HEK293 (cell line): ENCODE results near the gene CYP4F11.

ENCODE experiments used
- CTCF ChIA-PET: fragments of 350-600 bp; formaldehyde crosslinking; extraction: SDS; loops from one replicate; lab custom pipeline; 2021; ENCODE audit warnings: antibody characterized with exemption; lab: Yijun Ruan, JAX
- POLR2A ChIA-PET: fragments of 300-600 bp; formaldehyde crosslinking; extraction: SDS; loops from one replicate; lab custom pipeline; 2020; ENCODE audit warnings: antibody characterized with exemption, inconsistent platforms; lab: Yijun Ruan, JAX
- H3K27ac ChIP-seq: fragments of 200-500 bp; sonication (Bioruptor generic); 2 replicates; pipeline ENCODE4 v1.5.1; 2014; ENCODE audit warnings: low read depth, low read length, control low read depth, inconsistent platforms; ENCODE audit errors: extremely low read depth
- H3K36me3 ChIP-seq, 2 experiments: fragments of 200-500 bp in 1 of 2; sonication (Bioruptor generic) in 1 of 2; 1 replicate in 1 of 2; 2 replicates in 1 of 2; pipeline ENCODE4 v1.5.1; 2014 to 2017; ENCODE audit warnings: inconsistent platforms in 2 of 2, low read length in 2 of 2; ENCODE audit not compliant: control insufficient read depth in 2 of 2, insufficient read depth in 1 of 2
- H3K4me1 ChIP-seq: fragments of 200-500 bp; sonication (Bioruptor generic); 2 replicates; pipeline ENCODE4 v1.5.1; 2014; ENCODE audit warnings: mild to moderate bottlenecking, low read length, inconsistent platforms; ENCODE audit not compliant: control insufficient read depth, insufficient read depth
- H3K4me3 ChIP-seq: 2 replicates; pipeline ENCODE4 v1.5.1; 2011; ENCODE audit warnings: low read depth, mild to moderate bottlenecking, control low read depth, low read length, moderate library complexity
- H3K9me3 ChIP-seq: fragments of 200-500 bp; sonication (Bioruptor generic); 2 replicates; pipeline ENCODE4 v1.5.1; 2014; ENCODE audit warnings: low read depth, low read length, inconsistent platforms; ENCODE audit not compliant: control insufficient read depth, insufficient read depth
- GFI1B ChIP-seq: fragments of 450-650 bp; formaldehyde crosslinking; IDR thresholded peaks from 2 replicates; pipeline ENCODE4 v1.5.1; 2016; ENCODE audit warnings: missing biosample characterization, missing genetic modification characterization
- KLF1 ChIP-seq: fragments of 450-650 bp; formaldehyde crosslinking; IDR thresholded peaks from 2 replicates; pipeline ENCODE4 v1.5.1; 2016; ENCODE audit warnings: missing biosample characterization, missing genetic modification characterization
- SETDB1 ChIP-seq: IDR thresholded peaks from one replicate; pipeline ENCODE4 v1.6.1; 2017; ENCODE audit warnings: mild to moderate bottlenecking, low read length, moderate library complexity, mixed read lengths; ENCODE audit not compliant: insufficient read length
- TCF7L2 ChIP-seq: IDR thresholded peaks from 2 replicates; pipeline ENCODE4 v1.6.1; 2011; ENCODE audit warnings: low read depth, mild to moderate bottlenecking, inconsistent platforms, low read length, moderate library complexity, borderline replicate concordance
- YY2 ChIP-seq: fragments of 450-650 bp; formaldehyde crosslinking; IDR thresholded peaks from 2 replicates; pipeline ENCODE4 v1.5.1; 2016; ENCODE audit warnings: missing biosample characterization, missing genetic modification characterization
- ZBTB1 ChIP-seq: fragments of 450-650 bp; formaldehyde crosslinking; IDR thresholded peaks from 2 replicates; pipeline ENCODE4 v1.5.1; 2016; ENCODE audit warnings: missing biosample characterization, missing genetic modification characterization
- ZBTB17 ChIP-seq: fragments of 450-650 bp; formaldehyde crosslinking; IDR thresholded peaks from 2 replicates; pipeline ENCODE4 v1.5.1; 2016; ENCODE audit warnings: missing biosample characterization, missing genetic modification characterization
- ZFP69B ChIP-seq: fragments of 450-650 bp; formaldehyde crosslinking; IDR thresholded peaks from 2 replicates; pipeline ENCODE4 v1.5.1; 2016; ENCODE audit warnings: missing biosample characterization, missing genetic modification characterization
- ZNF140 ChIP-seq: fragments of 450-650 bp; formaldehyde crosslinking; IDR thresholded peaks from 2 replicates; pipeline ENCODE4 v1.5.1; 2016; ENCODE audit warnings: missing biosample characterization, missing genetic modification characterization
- ZNF175 ChIP-seq: fragments of 450-650 bp; formaldehyde crosslinking; IDR thresholded peaks from 2 replicates; pipeline ENCODE4 v1.5.1; 2016; ENCODE audit warnings: missing biosample characterization, missing genetic modification characterization
- ZNF19 ChIP-seq: fragments of 450-650 bp; formaldehyde crosslinking; IDR thresholded peaks from 2 replicates; pipeline ENCODE4; 2016; ENCODE audit warnings: missing biosample characterization, missing genetic modification characterization, low read depth
- ZNF2 ChIP-seq: fragments of 450-650 bp; formaldehyde crosslinking; IDR thresholded peaks from 2 replicates; pipeline ENCODE4 v1.5.1; 2016; ENCODE audit warnings: missing biosample characterization, missing genetic modification characterization
- ZNF202 ChIP-seq: fragments of 450-650 bp; formaldehyde crosslinking; IDR thresholded peaks from 2 replicates; pipeline ENCODE4 v1.5.1; 2016; ENCODE audit warnings: missing biosample characterization, missing genetic modification characterization, borderline replicate concordance
- ZNF394 ChIP-seq: fragments of 450-650 bp; formaldehyde crosslinking; IDR thresholded peaks from 2 replicates; pipeline ENCODE4 v1.5.1; 2016; ENCODE audit warnings: missing biosample characterization, missing genetic modification characterization, mild to moderate bottlenecking, moderate library complexity, borderline replicate concordance
- ZNF529 ChIP-seq: fragments of 450-650 bp; formaldehyde crosslinking; IDR thresholded peaks from 2 replicates; pipeline ENCODE4 v1.5.1; 2017; ENCODE audit warnings: missing genetic modification characterization, missing biosample characterization; ENCODE audit not compliant: insufficient replicate concordance
- ZNF548 ChIP-seq: fragments of 450-650 bp; formaldehyde crosslinking; IDR thresholded peaks from 2 replicates; pipeline ENCODE4 v1.5.1; 2016; ENCODE audit warnings: missing biosample characterization, missing genetic modification characterization
- ZNF600 ChIP-seq: fragments of 450-650 bp; formaldehyde crosslinking; IDR thresholded peaks from 2 replicates; pipeline ENCODE4 v1.5.1; 2016; ENCODE audit warnings: missing biosample characterization, missing genetic modification characterization
- ZNF610 ChIP-seq: fragments of 450-650 bp; formaldehyde crosslinking; IDR thresholded peaks from 2 replicates; pipeline ENCODE4 v1.5.1; 2016; ENCODE audit warnings: missing biosample characterization, missing genetic modification characterization, borderline replicate concordance
- ZNF626 ChIP-seq: fragments of 450-650 bp; sonication (Bioruptor Pico); formaldehyde crosslinking; IDR thresholded peaks from 2 replicates; pipeline ENCODE4 v1.5.1; 2018; ENCODE audit warnings: missing biosample characterization, missing genetic modification characterization, inconsistent platforms
- ZNF654 ChIP-seq: fragments of 450-650 bp; formaldehyde crosslinking; IDR thresholded peaks from 2 replicates; pipeline ENCODE4 v1.5.1; 2016; ENCODE audit warnings: low read depth, missing biosample characterization, missing genetic modification characterization
- ZNF660 ChIP-seq: fragments of 450-650 bp; IDR thresholded peaks from 2 replicates; pipeline ENCODE4 v1.5.1; 2018; ENCODE audit warnings: missing biosample characterization, mild to moderate bottlenecking, missing genetic modification characterization
- ZNF785 ChIP-seq: fragments of 450-650 bp; formaldehyde crosslinking; IDR thresholded peaks from 2 replicates; pipeline ENCODE4 v1.5.1; 2016; ENCODE audit warnings: missing biosample characterization, missing genetic modification characterization
- ZXDB ChIP-seq: fragments of 450-650 bp; formaldehyde crosslinking; IDR thresholded peaks from 2 replicates; pipeline ENCODE4 v1.5.1; 2016; ENCODE audit warnings: missing biosample characterization, missing genetic modification characterization
- TF ChIP-seq, protein P1 (sequence below): fragments of 450-650 bp; IDR thresholded peaks from 2 replicates; pipeline ENCODE4 v1.5.1; 2018; ENCODE audit warnings: missing biosample characterization, missing genetic modification characterization
- TF ChIP-seq, protein P2 (sequence below): fragments of 450-650 bp; formaldehyde crosslinking; IDR thresholded peaks from 2 replicates; pipeline ENCODE4 v1.5.1; 2016; ENCODE audit warnings: missing biosample characterization, missing genetic modification characterization
- TF ChIP-seq, protein P3 (sequence below): fragments of 450-650 bp; formaldehyde crosslinking; IDR thresholded peaks from 2 replicates; pipeline ENCODE4 v1.5.1; 2016; ENCODE audit warnings: missing biosample characterization, missing genetic modification characterization

CYP4F11 gene

DNA sequence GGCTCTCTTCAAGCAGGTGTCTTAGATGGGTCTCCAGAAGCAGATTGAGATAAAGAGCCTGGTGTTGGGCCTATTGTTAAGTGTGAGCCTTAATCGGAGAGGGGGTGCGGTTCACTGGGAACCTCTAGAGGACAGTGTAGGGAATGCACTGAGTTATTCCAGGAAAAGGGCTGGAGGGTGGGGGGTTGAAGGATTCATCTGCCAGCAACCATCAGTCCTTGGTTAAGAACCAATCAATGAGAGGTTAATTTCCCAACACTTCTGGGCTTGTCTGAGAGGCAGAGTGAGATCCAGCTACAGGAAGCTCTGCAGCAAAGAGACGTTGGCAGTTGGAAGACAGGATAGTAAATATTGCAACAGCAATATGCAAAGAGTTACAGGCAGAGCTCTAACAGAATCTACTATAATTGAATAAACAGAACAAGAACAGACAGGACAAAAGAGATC is 65.2 kb downstream of the CYP4F11 start:
- H3K9me3 ChIP-seq: no peaks in the 10 kb centered on the region
- TF ChIP-seq, protein P1, sequence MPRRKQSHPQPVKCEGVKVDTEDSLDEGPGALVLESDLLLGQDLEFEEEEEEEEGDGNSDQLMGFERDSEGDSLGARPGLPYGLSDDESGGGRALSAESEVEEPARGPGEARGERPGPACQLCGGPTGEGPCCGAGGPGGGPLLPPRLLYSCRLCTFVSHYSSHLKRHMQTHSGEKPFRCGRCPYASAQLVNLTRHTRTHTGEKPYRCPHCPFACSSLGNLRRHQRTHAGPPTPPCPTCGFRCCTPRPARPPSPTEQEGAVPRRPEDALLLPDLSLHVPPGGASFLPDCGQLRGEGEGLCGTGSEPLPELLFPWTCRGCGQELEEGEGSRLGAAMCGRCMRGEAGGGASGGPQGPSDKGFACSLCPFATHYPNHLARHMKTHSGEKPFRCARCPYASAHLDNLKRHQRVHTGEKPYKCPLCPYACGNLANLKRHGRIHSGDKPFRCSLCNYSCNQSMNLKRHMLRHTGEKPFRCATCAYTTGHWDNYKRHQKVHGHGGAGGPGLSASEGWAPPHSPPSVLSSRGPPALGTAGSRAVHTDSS: no peak
- peak; percentile 75 for TF ChIP-seq ZBTB17 (tag by site-specific recombination)
- TF ChIP-seq ZNF654 (tag by site-specific recombination): peak; percentile 53
- TF ChIP-seq ZNF660: no peak
- no peak for TF ChIP-seq ZNF529 (tag by site-specific recombination)
- ChIA-PET POLR2A (no interaction called here), CTCF (interaction anchor here (0.7 to 1.3 kb wide), 4 partner anchors 141 to 239 kb away, joined by 3 to 4 read pairs (median 4); no protein-coding TSS in a partner anchor)
- no peaks in the 10 kb centered on the region for H3K4me1 ChIP-seq
- no peaks in the 10 kb centered on the region for H3K36me3 ChIP-seq
- no peak overlapping the region for H3K4me3 ChIP-seq
- no peak overlapping the region for H3K27ac ChIP-seq

DNA sequence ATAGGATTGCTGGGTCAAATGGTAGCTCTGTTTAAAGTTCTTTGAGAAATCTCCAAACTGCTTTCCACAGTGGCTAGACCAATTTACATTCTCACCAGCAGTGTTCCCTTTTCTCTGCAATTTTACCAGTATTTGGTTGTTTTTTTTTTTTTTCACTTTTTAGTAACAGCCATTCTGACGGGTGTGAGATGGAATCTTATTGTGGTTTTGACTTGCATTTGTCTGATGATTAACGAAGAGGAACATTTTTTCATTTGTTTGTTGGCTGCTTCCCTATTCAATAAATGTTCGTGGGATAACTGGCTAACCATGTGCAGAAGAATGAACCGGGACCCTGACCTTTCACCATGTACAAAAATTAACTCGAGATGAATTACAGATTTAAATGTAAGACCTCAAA is 67.7 kb downstream of the CYP4F11 start:
- H3K9me3 ChIP-seq: no peaks in the 10 kb centered on the region
- ChIA-PET POLR2A (no interaction called here), CTCF (interaction anchor here (0.6 kb wide), 1 partner anchor 237 kb away, joined by 3 read pairs; no protein-coding TSS in a partner anchor)
- TF ChIP-seq ZNF600 (tag by site-specific recombination): no peak
- no peak for TF ChIP-seq ZNF660
- no peak for TF ChIP-seq ZFP69B (tag by site-specific recombination)
- TF ChIP-seq ZNF19 (tag by site-specific recombination): no peak
- no peak for TF ChIP-seq TCF7L2
- TF ChIP-seq KLF1 (tag by site-specific recombination): no peak
- TF ChIP-seq ZNF175 (tag by site-specific recombination): no peak
- no peak for TF ChIP-seq ZBTB1 (tag by site-specific recombination)
- TF ChIP-seq SETDB1: no peak
- TF ChIP-seq ZNF394 (tag by site-specific recombination): no peak
- TF ChIP-seq ZXDB (tag by site-specific recombination): no peak
- H3K27ac ChIP-seq: no peak overlapping the region
- no peaks in the 10 kb centered on the region for H3K4me1 ChIP-seq
- H3K4me3 ChIP-seq: no peak overlapping the region
- H3K36me3 ChIP-seq: no peaks in the 10 kb centered on the region

DNA sequence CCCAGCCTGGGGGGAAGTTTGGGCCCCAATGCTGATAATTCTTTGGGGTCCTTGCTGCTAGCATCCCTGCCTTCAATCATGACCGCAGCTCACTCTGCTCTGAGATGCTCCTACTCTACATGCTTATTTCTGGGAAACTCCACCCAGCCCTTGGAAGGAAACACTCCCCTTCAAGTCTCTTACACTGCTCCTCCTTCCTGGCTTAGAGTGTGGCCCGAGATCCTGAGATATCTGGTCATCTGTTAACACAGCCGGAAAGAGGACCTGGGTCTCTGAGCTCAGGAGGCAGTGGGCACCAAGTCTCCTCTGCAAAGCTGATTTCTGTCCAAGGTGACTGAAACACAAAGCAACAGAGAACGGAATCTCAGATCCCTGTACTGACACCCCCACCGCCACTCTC is 69.5 kb downstream of the CYP4F11 start:
- Histone ChIP-seq H3K27ac (no peak overlapping the region), H3K4me1 (no peaks in the 10 kb centered on the region), H3K9me3 (no peaks in the 10 kb centered on the region), H3K4me3 (no peak overlapping the region), H3K36me3 (no peaks in the 10 kb centered on the region)
- ChIA-PET CTCF (interaction anchor here (0.5 to 0.8 kb wide), 3 partner anchors 517 to 716 kb away, joined by 3 to 4 read pairs (median 4); no protein-coding TSS in a partner anchor), POLR2A (no interaction called here)
- TF ChIP-seq ZNF626 (tag by site-specific recombination): no peak
- TF ChIP-seq ZNF785 (tag by site-specific recombination): no peak
- TF ChIP-seq ZNF2 (tag by site-specific recombination): no peak
- TF ChIP-seq, protein P2, sequence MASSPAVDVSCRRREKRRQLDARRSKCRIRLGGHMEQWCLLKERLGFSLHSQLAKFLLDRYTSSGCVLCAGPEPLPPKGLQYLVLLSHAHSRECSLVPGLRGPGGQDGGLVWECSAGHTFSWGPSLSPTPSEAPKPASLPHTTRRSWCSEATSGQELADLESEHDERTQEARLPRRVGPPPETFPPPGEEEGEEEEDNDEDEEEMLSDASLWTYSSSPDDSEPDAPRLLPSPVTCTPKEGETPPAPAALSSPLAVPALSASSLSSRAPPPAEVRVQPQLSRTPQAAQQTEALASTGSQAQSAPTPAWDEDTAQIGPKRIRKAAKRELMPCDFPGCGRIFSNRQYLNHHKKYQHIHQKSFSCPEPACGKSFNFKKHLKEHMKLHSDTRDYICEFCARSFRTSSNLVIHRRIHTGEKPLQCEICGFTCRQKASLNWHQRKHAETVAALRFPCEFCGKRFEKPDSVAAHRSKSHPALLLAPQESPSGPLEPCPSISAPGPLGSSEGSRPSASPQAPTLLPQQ: no peak
- no peak for TF ChIP-seq ZNF202 (tag by site-specific recombination)
- TF ChIP-seq, protein P1: no peak
- TF ChIP-seq GFI1B: no peak
- TF ChIP-seq ZNF140 (tag by site-specific recombination): no peak
- no peak for TF ChIP-seq ZNF548
- TF ChIP-seq YY2: no peak
- no peak for TF ChIP-seq ZNF610 (tag by site-specific recombination)
- TF ChIP-seq, protein P3, sequence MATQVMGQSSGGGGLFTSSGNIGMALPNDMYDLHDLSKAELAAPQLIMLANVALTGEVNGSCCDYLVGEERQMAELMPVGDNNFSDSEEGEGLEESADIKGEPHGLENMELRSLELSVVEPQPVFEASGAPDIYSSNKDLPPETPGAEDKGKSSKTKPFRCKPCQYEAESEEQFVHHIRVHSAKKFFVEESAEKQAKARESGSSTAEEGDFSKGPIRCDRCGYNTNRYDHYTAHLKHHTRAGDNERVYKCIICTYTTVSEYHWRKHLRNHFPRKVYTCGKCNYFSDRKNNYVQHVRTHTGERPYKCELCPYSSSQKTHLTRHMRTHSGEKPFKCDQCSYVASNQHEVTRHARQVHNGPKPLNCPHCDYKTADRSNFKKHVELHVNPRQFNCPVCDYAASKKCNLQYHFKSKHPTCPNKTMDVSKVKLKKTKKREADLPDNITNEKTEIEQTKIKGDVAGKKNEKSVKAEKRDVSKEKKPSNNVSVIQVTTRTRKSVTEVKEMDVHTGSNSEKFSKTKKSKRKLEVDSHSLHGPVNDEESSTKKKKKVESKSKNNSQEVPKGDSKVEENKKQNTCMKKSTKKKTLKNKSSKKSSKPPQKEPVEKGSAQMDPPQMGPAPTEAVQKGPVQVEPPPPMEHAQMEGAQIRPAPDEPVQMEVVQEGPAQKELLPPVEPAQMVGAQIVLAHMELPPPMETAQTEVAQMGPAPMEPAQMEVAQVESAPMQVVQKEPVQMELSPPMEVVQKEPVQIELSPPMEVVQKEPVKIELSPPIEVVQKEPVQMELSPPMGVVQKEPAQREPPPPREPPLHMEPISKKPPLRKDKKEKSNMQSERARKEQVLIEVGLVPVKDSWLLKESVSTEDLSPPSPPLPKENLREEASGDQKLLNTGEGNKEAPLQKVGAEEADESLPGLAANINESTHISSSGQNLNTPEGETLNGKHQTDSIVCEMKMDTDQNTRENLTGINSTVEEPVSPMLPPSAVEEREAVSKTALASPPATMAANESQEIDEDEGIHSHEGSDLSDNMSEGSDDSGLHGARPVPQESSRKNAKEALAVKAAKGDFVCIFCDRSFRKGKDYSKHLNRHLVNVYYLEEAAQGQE (tag by site-specific recombination): no peak
